GM21786 (cell line): ENCODE data around the gene LLCFC1.

Source experiments
- ATAC-seq: cut with Tn5 transposase; IDR thresholded peaks from one replicate; pipeline ENCODE4 v1.9.1; 2021; ENCODE audit not compliant: unreplicated experiment

The LLCFC1 gene

GRCh38 chr7:142910031-142910433, 29.3 kb upstream of the LLCFC1 start:
- no peak for ATAC-seq

- ATAC-seq: no peak
Observed at GRCh38 chr7:142910481-142910880, 28.8 kb upstream of the LLCFC1 start.

DNA sequence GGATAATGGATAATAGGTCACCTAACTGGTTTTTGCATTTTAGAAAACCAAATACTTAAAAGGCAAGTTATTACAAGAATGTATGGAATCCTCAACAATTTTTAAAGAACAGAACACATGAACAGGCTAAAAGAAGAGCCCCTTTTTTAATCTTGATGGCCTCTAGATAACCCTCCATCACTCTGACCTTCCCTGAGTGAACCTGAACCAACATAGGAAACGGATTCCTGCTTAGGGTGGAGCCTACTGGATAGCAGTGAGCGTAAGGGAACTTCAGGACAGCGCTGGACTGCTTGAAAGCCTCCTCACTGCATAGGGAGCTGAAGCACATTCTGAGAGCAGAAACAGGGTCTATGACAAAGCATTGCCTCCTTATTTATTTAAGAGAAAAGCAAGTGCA, 26.2 kb upstream of the LLCFC1 start:
- no peak for ATAC-seq

GRCh38 chr7:142913566-142913965, 25.7 kb upstream of the LLCFC1 start:
- no peak for ATAC-seq

DNA sequence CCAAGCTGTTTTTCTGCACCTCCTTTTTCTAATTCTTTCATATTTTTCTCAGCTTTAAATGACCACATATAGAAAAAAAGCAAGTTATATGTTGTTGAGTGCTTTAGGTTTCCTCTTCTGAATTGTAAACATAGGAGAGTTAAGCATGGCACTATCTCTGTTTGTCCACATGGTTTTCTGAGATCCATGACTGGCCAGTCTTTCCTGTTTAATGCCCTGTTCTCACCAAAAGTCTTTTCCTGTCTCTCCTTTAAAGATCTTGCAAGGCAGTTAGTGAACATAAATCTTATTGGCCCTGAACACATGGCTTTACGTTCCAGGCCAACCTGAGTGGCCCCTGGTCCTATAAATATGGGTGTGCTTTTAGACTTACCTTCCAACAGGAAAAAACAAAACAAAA, 25.2 kb upstream of the LLCFC1 start:
- ATAC-seq: no peak

- no peak for ATAC-seq
Observed at GRCh38 chr7:142915315-142915714, 24.0 kb upstream of the LLCFC1 start.

GRCh38 chr7:142916508-142916907, 22.8 kb upstream of the LLCFC1 start:
- no peak for ATAC-seq

- no peak for ATAC-seq
Observed at GRCh38 chr7:142917447-142917846, 21.8 kb upstream of the LLCFC1 start.

DNA sequence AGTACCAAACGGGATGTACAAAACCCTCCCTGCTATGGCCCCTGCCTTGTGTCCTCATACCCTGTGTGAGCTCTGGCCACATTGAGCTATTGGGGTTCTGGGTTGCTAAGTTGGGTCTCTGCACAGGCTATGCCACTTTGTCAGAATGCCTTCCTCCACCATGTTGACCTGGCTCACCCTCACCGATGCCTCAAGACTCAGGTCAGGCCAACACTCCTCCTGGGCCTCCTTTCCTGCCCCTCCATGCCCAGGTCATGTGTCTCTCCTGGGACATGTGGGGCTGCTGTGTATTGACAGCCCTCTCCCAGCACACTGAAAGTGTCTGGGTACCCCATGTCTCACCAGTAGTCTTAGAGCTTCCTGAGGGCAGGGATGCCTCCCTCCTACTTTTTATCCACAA, 20.4 kb upstream of the LLCFC1 start:
- no peak for ATAC-seq

GRCh38 chr7:142919656-142920055, 19.6 kb upstream of the LLCFC1 start:
- ATAC-seq: no peak

- no peak for ATAC-seq
Observed at GRCh38 chr7:142923391-142923790, 15.9 kb upstream of the LLCFC1 start.

DNA sequence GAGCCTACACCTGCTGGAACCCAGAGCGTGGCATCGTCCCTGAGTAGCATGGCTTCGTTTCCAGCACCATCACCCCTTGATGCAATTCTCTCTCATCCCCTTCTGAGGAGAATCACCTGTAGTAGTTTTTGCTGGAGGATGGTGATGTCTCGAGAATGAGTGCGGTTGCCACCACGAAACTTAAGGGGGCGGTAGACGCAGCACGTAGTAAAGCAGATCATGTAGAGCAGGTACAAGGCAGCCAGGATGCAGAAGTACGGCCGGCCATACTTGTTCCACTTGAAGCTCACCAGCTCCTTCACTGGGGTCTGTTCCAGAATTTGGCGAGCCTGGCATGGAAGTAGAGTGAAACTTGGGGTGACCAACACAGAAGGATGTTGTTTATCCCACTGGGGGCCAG, 13.9 kb upstream of the LLCFC1 start:
- no peak for ATAC-seq

DNA sequence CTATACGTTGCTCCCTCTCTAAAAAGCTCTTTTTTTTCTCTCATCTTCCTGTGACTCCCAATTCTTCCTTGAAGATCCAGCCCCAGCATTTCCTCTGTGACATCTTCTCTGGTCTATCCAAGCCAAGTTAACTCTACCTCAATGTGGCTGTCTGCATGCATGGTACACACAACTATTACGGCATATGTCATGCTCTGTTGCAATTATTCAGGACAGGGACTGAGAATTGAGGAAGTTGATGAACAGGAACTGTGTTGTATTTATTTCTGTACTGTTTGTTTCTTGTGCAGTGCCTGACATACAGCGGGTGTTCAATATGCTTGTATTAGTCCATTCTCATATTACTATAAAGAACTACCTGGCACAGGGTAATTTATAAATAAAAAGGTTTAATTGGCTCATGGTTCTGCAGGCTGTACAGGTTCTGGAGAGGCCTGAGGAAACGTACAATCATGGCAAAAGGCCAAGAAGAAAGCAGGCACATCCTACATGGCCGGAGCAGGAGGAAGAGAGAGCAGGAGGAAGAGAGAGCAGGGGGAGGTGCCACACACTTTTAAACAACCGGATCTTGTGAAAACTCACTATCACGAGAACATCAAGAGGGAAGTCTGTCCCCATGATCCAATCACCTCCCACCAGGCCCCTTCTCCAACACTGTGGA, 12.1 kb upstream of the LLCFC1 start:
- no peak for ATAC-seq

- ATAC-seq: no peak
Observed at GRCh38 chr7:142927949-142928348, 11.3 kb upstream of the LLCFC1 start.

DNA sequence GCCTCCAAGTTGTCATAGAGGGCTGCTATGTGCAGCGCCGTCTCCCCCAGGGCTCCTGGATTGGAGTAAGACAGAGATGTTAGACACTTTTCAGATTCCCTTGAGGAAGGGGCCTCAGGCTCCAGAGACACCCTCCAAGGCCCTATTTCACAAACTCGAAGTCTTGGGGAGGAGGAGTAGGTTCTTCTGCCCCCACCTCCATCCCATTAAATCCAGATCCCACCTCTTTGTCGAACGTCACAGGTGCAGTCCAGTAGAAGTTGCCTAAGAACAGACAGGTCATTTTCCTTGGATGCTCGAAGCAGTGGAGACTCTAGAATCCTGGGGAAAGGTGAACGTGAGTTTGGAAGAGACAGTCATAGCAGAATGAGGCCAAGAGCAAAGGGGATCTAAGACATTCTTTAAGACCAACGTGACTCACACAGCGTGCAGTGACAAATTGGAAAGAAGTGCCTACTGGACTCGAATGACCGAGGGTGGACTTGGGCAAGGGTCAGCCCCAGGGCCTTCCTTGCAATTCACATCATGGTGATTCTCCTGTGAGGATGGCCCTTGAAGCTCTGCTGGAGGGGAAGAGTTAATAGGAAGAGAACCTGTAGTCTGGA, 9.1 kb upstream of the LLCFC1 start:
- no peak for ATAC-seq

DNA sequence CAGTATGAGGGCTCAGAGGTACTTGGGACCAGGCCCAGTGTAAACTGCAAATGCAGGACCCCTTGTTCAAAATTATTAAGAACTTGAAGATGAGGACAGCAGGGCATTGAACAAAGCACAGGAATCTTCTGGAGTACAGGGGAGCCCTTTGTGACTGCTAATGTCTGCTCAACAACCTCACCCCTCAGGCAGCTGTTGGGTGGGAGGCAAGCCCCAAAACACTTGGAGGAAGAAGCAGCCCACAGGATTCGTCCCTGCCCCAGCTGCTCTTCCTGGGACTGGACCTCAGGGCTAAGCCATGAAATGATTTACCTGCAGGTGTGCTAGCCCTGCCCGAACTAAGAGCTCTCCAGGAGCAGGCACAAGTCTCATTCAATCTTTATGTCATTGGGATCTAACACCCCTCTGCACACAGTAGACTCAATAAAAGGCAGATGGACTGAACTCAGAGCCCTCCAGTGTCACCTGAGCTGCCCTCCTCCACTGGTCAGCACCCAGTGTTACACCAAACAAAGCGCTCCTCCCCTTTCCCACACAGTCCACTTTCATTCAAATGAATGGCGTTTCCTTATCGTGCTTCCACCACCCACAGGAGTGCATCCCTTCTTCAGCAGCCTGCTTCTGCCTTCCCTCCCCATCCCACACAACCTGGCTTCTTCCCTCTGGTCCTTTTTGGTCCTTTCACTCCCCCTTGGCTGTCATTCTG, 6.7 kb upstream of the LLCFC1 start:
- ATAC-seq: no peak

DNA sequence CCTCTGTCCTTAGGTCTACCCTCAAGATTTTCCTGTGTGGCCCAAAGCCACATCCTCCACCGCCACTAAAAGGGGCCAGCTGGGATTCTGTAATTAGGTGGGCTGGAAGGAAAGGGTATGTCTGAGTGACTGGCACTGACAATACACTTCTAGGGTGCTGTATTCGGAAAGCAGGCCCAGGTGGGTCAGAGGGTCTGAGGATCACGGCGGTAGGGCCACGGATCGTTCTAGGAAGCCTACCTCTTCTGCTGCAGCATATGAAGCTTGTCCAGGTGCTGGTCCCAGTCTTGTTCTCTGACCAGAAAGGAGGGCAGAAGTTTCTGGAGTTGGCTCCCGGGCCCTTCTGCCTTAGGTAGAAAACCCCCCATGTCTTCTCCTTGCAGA, 6.2 kb upstream of the LLCFC1 start:
- ATAC-seq: no peak

- no peak for ATAC-seq
Observed at GRCh38 chr7:142933624-142934023, 5.7 kb upstream of the LLCFC1 start, which contains the start of gene TRPV5. Gene TRPV5 (minus strand): TSS chr7:142933746. CDS start chr7:142933459, 287 bp downstream.

DNA sequence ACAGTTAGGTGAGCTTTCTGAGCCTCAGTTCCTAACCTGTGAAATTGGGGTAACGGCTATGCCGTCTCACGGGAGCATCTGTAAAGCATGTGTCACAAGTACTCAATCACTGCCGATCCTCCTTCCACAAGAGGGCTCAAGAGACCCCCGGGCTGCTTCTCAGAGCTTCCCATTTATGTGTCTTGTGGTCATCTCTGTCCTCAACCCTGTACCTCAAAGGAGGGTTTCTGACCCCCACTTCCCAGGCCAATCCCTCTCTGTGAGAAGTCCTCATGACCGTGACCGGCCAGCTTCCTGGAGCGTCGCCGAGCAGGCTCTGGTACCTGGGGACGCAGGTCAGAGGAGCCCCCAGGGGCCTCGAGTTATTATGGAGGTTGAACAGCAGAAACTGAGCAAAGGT, 5.2 kb upstream of the LLCFC1 start:
- no peak for ATAC-seq

DNA sequence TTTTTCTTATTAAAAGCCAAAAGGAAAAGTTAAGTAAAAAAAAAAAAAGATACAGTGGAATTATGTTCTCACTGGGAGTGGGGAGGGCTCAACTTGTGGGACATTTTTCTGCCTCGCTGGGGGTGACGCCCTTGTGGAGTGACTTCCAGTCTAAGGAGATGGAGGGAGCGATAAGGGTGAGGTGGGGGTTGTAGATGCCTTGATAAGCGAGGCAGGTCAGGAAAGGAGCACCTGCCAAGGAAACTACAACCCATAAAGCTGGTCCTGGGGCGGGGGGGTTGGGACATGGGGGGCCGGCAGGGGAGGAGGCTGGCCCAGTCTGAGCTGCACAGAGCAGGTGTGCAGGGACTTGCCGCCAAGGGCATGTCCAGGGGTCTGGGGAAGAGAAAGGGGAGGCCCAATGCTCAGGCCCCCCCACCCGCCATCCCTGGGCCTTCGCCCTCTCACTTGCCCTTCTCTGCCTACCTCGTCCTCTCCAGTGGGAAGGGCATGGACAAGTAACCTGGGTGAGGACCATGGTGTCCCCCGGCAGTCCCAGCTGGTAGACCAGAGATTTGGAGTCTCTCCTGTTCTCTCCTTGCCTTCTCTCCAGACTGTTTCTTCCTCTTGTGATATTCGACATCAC, 3.2 kb upstream of the LLCFC1 start:
- no peak for ATAC-seq

DNA sequence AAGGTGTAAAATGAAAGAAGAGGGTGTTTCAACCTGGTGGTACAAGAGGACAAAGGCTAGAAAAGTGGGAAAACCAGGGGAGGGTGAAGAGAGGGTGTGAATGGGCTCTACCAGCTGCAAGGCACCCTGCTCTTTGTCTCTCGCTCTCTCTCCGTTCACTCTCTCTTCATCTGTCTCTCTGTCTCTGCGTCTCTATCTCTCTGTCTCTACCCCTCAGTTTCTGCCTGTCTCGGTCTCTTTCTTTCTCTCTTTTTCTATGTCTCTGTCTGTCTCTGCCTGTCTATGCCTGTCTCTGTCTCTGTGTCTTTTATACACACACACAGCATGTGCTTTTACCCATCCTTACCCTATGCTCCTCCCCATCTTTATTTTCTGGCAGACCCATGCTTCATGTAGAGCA, 673 bp upstream of the LLCFC1 start:
- no peak for ATAC-seq

GRCh38 chr7:142940966-142941535, 1.8 kb downstream of the LLCFC1 start:
- ATAC-seq: no peak
